HepG2 (cell line): Measurements from ENCODE around the gene SIX5. TPM values are rescaled to one million over a fixed set of nuclear protein-coding genes. Genes with fewer than 3 reads are reported as not detected.
A peak's percentile ranks its signal among the peaks of the same experiment; 100 is the strongest.

Experiments
- ATAD3A ChIP-seq: sonication (generic); formaldehyde crosslinking; IDR thresholded peaks from 2 replicates; pipeline ENCODE4 v1.4.0; 2020; ENCODE audit warnings: missing genetic modification reagents
- CBX1 ChIP-seq: IDR thresholded peaks from one replicate; pipeline ENCODE4 v1.6.1; 2016; ENCODE audit warnings: antibody characterized with exemption, low read depth
- CENPX ChIP-seq: sonication (generic); formaldehyde crosslinking; IDR thresholded peaks from 2 replicates; pipeline ENCODE4 v1.9.0; 2021; ENCODE audit warnings: mild to moderate bottlenecking, missing genetic modification reagents, moderate library complexity
- DRAP1 ChIP-seq: IDR thresholded peaks from 2 replicates; pipeline ENCODE4 v1.6.1; 2016; ENCODE audit warnings: missing genetic modification reagents, missing compliant biosample characterization
- GABPB1 ChIP-seq: IDR thresholded peaks from 2 replicates; pipeline ENCODE4 v1.6.1; 2016; ENCODE audit warnings: mild to moderate bottlenecking, missing genetic modification reagents, moderate library complexity, missing compliant biosample characterization
- HMGXB4 ChIP-seq, 2 experiments: sonication (generic) in 1 of 2; formaldehyde crosslinking in 1 of 2; IDR thresholded peaks; 2 replicates each; pipeline versions ENCODE4 v1.4.0 to v1.6.1; 2018 to 2020; ENCODE audit warnings: missing genetic modification reagents in 2 of 2, borderline replicate concordance in 1 of 2, low read depth in 1 of 2, mild to moderate bottlenecking in 1 of 2, missing biosample characterization in 1 of 2
- IKZF5 ChIP-seq: IDR thresholded peaks from 2 replicates; pipeline ENCODE4 v1.6.1; 2018; ENCODE audit warnings: missing genetic modification reagents, mild to moderate bottlenecking, missing compliant biosample characterization
- KLF16 ChIP-seq, 2 experiments: sonication (generic) in 1 of 2; formaldehyde crosslinking in 1 of 2; IDR thresholded peaks; 2 replicates each; pipeline versions ENCODE4 v1.6.1 to v1.8.0; 2016 to 2023; ENCODE audit warnings: missing genetic modification reagents in 2 of 2, missing compliant biosample characterization in 1 of 2
- KLF9 ChIP-seq: IDR thresholded peaks from 2 replicates; pipeline ENCODE4 v1.6.1; 2016; ENCODE audit warnings: low read depth
- MBNL3 ChIP-seq: fragments of 250-450 bp; sonication (Bioruptor Pico); conservative IDR thresholded peaks from 2 replicates; pipeline ENCODE4 v1.8.0; 2022; ENCODE audit warnings: mild to moderate bottlenecking, inconsistent platforms
- MTA1 ChIP-seq: sonication (generic); formaldehyde crosslinking; IDR thresholded peaks from 2 replicates; pipeline ENCODE4 v1.4.0; 2020; ENCODE audit warnings: missing genetic modification reagents, mild to moderate bottlenecking, borderline replicate concordance
- NFYC ChIP-seq: IDR thresholded peaks from 2 replicates; pipeline ENCODE4 v1.6.1; 2016; ENCODE audit warnings: missing genetic modification reagents, missing compliant biosample characterization
- NR2F6 ChIP-seq, 2 experiments: IDR thresholded peaks; 2 replicates each; pipeline ENCODE4 v1.6.1; 2016; ENCODE audit warnings: antibody characterized with exemption in 1 of 2, mild to moderate bottlenecking in 1 of 2
- POLR2G ChIP-seq: fragments of 200-400 bp; formaldehyde crosslinking; IDR thresholded peaks from 2 replicates; pipeline ENCODE4 v1.6.1; 2018; ENCODE audit warnings: mild to moderate bottlenecking, low read depth, low read length, moderate library complexity
- RFXANK ChIP-seq: IDR thresholded peaks from 2 replicates; pipeline ENCODE4 v1.6.1; 2016
- SP5 ChIP-seq: IDR thresholded peaks from 2 replicates; pipeline ENCODE4 v1.6.1; 2016; ENCODE audit warnings: low read depth, borderline replicate concordance
- TSC22D2 ChIP-seq: sonication (generic); formaldehyde crosslinking; IDR thresholded peaks from 2 replicates; pipeline ENCODE4 v1.5.1; 2020; ENCODE audit warnings: missing genetic modification reagents, mild to moderate bottlenecking, borderline replicate concordance
- ZNF225 ChIP-seq: sonication (generic); formaldehyde crosslinking; IDR thresholded peaks from 2 replicates; pipeline ENCODE4 v1.4.0; 2020; ENCODE audit warnings: mild to moderate bottlenecking, missing genetic modification reagents
- ZNF547 ChIP-seq: sonication (generic); formaldehyde crosslinking; IDR thresholded peaks from 2 replicates; pipeline ENCODE4 v1.5.1; 2020; ENCODE audit warnings: mild to moderate bottlenecking, missing genetic modification reagents
- ZNF670 ChIP-seq: sonication (generic); formaldehyde crosslinking; IDR thresholded peaks from 2 replicates; pipeline ENCODE4 v1.8.0; 2022; ENCODE audit warnings: mild to moderate bottlenecking, missing genetic modification reagents, borderline replicate concordance
- ZNF761 ChIP-seq: sonication (generic); formaldehyde crosslinking; conservative IDR thresholded peaks from 2 replicates; pipeline ENCODE4 v1.4.0; 2020; ENCODE audit warnings: mild to moderate bottlenecking, missing genetic modification reagents
- ZSCAN5A ChIP-seq: sonication (generic); formaldehyde crosslinking; IDR thresholded peaks from 2 replicates; pipeline ENCODE4 v1.8.0; 2022; ENCODE audit warnings: mild to moderate bottlenecking, missing genetic modification reagents, borderline replicate concordance
- polyA plus RNA-seq, 8 experiments: library from polyadenylated mRNA; depleted of rRNA in 3 of 8; stranded (reverse) in 7 of 8; unstranded in 1 of 8; fragments of >200 nt; fragmentation: Illumina TruSeq in 4 of 8; extraction: Trizol in 4 of 8; gene quantifications; 2 replicates each; pipeline versions ENCODE4 v1.2.1 to v1.2.3, GENCODE V29; 2011 to 2016; ENCODE audit warnings: low read depth in 4 of 8, missing spikeins in 1 of 8, mixed read lengths in 1 of 8; ENCODE audit not compliant: insufficient read depth in 1 of 8
- total RNA-seq, 5 experiments: library from RNA; depleted of rRNA; stranded (reverse); fragments of >200 nt; fragmentation: Illumina TruSeq; extraction: Trizol; gene quantifications; 2 replicates each; pipeline ENCODE4 v1.2.3, GENCODE V29; 2016; ENCODE audit warnings: low read depth in 1 of 5

Gene SIX5
- total and polyA plus RNA-seq, 2 of the 13 experiments (the other 11 are each of a cell fraction or from before 2014, with no cell fraction given): 7.7 to 10.5 TPM

- no peak for TF ChIP-seq CENPX (CRISPR knock-in tag)
- no peak for TF ChIP-seq GABPB1
- TF ChIP-seq HMGXB4 (CRISPR knock-in tag; IDR thresholded peaks at IDR 0.05; ENCODE audit: borderline replicate concordance in 1 of 2, low read depth in 1 of 2): peak in 1 of 2 experiments; percentile 9; a peak in 1 of 4 replicates
- peak; percentile 16; the same call in 1 of the 2 replicates for TF ChIP-seq NFYC (CRISPR knock-in tag)
- TF ChIP-seq ZSCAN5A (CRISPR knock-in tag): no peak
- TF ChIP-seq MTA1 (CRISPR knock-in tag): no peak
- no peak for TF ChIP-seq ZNF670
- TF ChIP-seq ZNF547 (CRISPR knock-in tag): no peak
- no peak for TF ChIP-seq NR2F6 (IDR thresholded peaks at IDR 0.05)
- TF ChIP-seq NR2F6 (CRISPR knock-in tag; IDR thresholded peaks at IDR 0.05): no peak; the same call in 1 of the 2 replicates
- TF ChIP-seq TSC22D2 (CRISPR knock-in tag): no peak
- no peak for TF ChIP-seq ZNF225 (CRISPR knock-in tag)
- TF ChIP-seq POLR2G: peak; percentile 12; the same call in 1 of the 2 replicates
- TF ChIP-seq KLF16 (CRISPR knock-in tag; IDR thresholded peaks at IDR 0.05): 0 out of 4 replicates have a peak, but pooled peaks of 1 of the 2 experiments have one; percentile 22
- no peak for TF ChIP-seq RFXANK (CRISPR knock-in tag)
- TF ChIP-seq IKZF5 (CRISPR knock-in tag): 0 out of 2 replicates have a peak, but pooled peaks have one; percentile 7
- peak; percentile 56; the same call in 1 of the 2 replicates for TF ChIP-seq SP5 (CRISPR knock-in tag)
- TF ChIP-seq ATAD3A (CRISPR knock-in tag): no peak
- no peak for TF ChIP-seq KLF9 (CRISPR knock-in tag)
- TF ChIP-seq MBNL3 (CRISPR knock-in tag): no peak
- peak; percentile 38; the same call in 1 of the 2 replicates for TF ChIP-seq DRAP1 (CRISPR knock-in tag)
- TF ChIP-seq CBX1: no peak
- no peak for TF ChIP-seq ZNF761 (CRISPR knock-in tag)
These were observed 1.6 kb downstream of the SIX5 start (continued) for GRCh38 chr19:45767410-45767880.
